Right lobe of liver (tissue), 6 donors: ENCODE results near the gene DCC. TPM values are rescaled to one million over a fixed set of nuclear protein-coding genes. Genes with fewer than 3 reads are reported as not detected.

Experiments used
- ATAC-seq, 4 donors: fragments of 200-7000 bp; cut with Tn5 transposase; one replicate each; pipeline ENCODE4 v1.9.1; 2020; ENCODE audit warnings: mild to moderate bottlenecking in 4 of 4, moderate library complexity in 4 of 4
- DNase-seq, 3 donors: peaks; one replicate each; pipeline ENCODE4 v3.0.0-alpha.2; 2020
- H3K27ac ChIP-seq, 3 donors: fragments of 200-600 bp; one replicate each; pipeline ENCODE4 v1.8.0; 2022
- H3K27me3 ChIP-seq, 2 donors: fragments of 200-600 bp; one replicate each; pipeline ENCODE4 v1.8.0; 2022
- H3K36me3 ChIP-seq, 4 donors: fragments of 200-600 bp; sonication (generic) in 1 of 4; one replicate each; pipeline versions ENCODE4 v1.5.1 to v1.8.0; 2017 to 2022; ENCODE audit warnings: control low read depth in 1 of 4
- H3K4me1 ChIP-seq, 4 donors: fragments of 200-600 bp; sonication (generic) in 1 of 4; one replicate each; pipeline versions ENCODE4 v1.5.1 to v1.8.0; 2017 to 2022; ENCODE audit warnings: control low read depth in 1 of 4
- H3K4me3 ChIP-seq, 3 donors: fragments of 200-600 bp; one replicate each; pipeline ENCODE4 v1.8.0; 2022
- H3K9me3 ChIP-seq, 4 donors: fragments of 200-600 bp; sonication (generic) in 1 of 4; one replicate each; pipeline versions ENCODE4 v1.5.1 to v1.8.0; 2017 to 2022; ENCODE audit warnings: control low read depth in 1 of 4
- POLR2A ChIP-seq: fragments of 450-650 bp; IDR thresholded peaks from one replicate; pipeline ENCODE4 v1.6.1; 2017; ENCODE audit warnings: antibody characterized with exemption, mild to moderate bottlenecking
- WGBS: methylation state at CpG from one replicate; pipeline ENCODE4 v1.1.6; 2018; ENCODE audit warnings: low coverage, low lambda C conversion rate; ENCODE audit not compliant: insufficient coverage; ENCODE audit errors: missing lambda C conversion rate; 5-methylcytosine and 5-hydroxymethylcytosine counted together
- intact Hi-C, 2 donors: fragments of 100-400 bp; cut with DNase I; formaldehyde crosslinking; loops; one replicate each; pipeline versions ENCODE4 v1.11.2 to v1.14.1; 2022
- total RNA-seq, 6 experiments: library from RNA; depleted of rRNA in 2 of 6; stranded (reverse); fragments of >200 nt in 2 of 6; fragmentation: NEBNext Ultra II Directional in 3 of 6; extraction: Animal tissue kit (Norgen Biotek cat#: 25700) in 3 of 6; gene quantifications; one replicate each; pipeline versions ENCODE4 v1.1.0 to v1.2.4, GENCODE V29; 2016 to 2023
- TF ChIP-seq, protein P1 (sequence below), 4 donors: fragments of 200-600 bp in 3 of 4; fragments of 450-650 bp in 1 of 4; IDR thresholded peaks; one replicate each; pipeline versions ENCODE4 v1.5.1 to v1.8.0; 2016 to 2022; ENCODE audit warnings: antibody characterized with exemption in 4 of 4, mild to moderate bottlenecking in 2 of 4
- donor health status: DM: no; HTN: yes; CAD: no.
- donor health status: DM: no; HTN: no; CAD: no.
- donor health status: DM: no; HTN: no; CAD: no.
- donor health status: DM: no; HTN: yes; CAD: no.
- donor health status: DM: no; HTN: yes; CAD: no.

Gene DCC
- total RNA-seq, 6 experiments from 2014 or later = 0.06 TPM; not detected in 5

DNA sequence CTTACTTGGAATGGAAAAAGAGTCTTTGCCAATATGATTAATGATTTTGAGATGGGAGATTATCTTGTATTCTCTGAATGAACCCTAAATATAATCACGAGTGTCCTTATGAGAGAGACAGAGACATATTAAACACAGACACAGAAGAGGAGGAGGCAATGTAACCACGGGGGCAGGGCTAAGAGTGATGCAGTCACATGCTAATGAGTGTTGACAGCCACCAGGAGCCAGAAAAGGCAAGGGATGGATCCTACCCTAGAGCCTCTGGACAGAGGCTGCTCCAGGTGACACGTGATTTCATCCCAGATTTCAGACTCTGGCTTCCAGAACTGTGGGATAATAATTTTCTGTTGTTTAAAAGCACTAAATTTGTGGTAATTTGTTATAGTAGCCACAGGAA lies 1204.9 kb downstream of the DCC start:
- intact Hi-C loops = no loop called here
- Histone ChIP-seq H3K27ac (no peak overlapping the region), H3K4me1 (no peaks in the 10 kb centered on the region), H3K4me3 (no peak overlapping the region), H3K9me3 (no peaks in the 10 kb centered on the region), H3K36me3 (no peaks in the 10 kb centered on the region), H3K27me3 (no peaks in the 10 kb centered on the region)
- no peak for ATAC-seq
- no peak for DNase-seq
- no peak for TF ChIP-seq POLR2A
- TF ChIP-seq, protein P1, sequence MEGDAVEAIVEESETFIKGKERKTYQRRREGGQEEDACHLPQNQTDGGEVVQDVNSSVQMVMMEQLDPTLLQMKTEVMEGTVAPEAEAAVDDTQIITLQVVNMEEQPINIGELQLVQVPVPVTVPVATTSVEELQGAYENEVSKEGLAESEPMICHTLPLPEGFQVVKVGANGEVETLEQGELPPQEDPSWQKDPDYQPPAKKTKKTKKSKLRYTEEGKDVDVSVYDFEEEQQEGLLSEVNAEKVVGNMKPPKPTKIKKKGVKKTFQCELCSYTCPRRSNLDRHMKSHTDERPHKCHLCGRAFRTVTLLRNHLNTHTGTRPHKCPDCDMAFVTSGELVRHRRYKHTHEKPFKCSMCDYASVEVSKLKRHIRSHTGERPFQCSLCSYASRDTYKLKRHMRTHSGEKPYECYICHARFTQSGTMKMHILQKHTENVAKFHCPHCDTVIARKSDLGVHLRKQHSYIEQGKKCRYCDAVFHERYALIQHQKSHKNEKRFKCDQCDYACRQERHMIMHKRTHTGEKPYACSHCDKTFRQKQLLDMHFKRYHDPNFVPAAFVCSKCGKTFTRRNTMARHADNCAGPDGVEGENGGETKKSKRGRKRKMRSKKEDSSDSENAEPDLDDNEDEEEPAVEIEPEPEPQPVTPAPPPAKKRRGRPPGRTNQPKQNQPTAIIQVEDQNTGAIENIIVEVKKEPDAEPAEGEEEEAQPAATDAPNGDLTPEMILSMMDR (IDR thresholded peaks at IDR 0.05) = no peak
- WGBS = 25% methylated on average over 2 of the region's 3 CpGs

DNA sequence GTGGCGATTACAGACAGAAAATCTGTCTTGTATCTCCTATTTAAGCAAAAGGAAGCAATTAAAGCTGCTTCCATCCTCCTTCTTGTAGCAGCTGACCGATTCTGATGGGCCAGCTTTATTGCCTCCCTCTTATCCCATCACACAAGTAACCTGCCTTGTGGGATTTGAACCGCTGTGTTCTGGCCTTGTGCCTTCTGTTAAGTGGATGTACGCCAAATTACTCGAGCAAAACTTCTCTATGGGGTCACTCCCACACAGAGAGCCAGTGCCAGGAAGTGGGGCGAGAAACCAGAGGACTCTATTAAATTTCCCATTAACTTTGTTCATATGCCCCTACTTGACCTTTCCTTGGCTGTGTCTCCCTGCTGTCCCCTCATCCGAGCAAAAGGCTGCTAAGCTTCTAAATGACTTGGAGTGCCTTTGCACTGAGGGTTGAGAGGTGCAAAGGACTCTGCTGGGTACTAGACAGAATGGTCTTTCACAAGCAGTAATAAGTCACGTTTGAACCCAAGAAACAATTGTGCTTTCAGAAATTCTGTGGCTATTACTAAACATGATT lies 1212.0 kb downstream of the DCC start:
- Histone ChIP-seq H3K4me3 (no peak overlapping the region), H3K27ac (no peak overlapping the region), H3K4me1 (no peaks in the 10 kb centered on the region), H3K9me3 (no peaks in the 10 kb centered on the region), H3K27me3 (no peaks in the 10 kb centered on the region), H3K36me3 (no peaks in the 10 kb centered on the region)
- ATAC-seq (no peak), DNase-seq (no peak)
- WGBS = 38% methylated on average over 8 of the region's 8 CpGs
- TF ChIP-seq POLR2A = no peak
- TF ChIP-seq, protein P1 (IDR thresholded peaks at IDR 0.05) = no peak
- intact Hi-C loops = no loop called here

DNA sequence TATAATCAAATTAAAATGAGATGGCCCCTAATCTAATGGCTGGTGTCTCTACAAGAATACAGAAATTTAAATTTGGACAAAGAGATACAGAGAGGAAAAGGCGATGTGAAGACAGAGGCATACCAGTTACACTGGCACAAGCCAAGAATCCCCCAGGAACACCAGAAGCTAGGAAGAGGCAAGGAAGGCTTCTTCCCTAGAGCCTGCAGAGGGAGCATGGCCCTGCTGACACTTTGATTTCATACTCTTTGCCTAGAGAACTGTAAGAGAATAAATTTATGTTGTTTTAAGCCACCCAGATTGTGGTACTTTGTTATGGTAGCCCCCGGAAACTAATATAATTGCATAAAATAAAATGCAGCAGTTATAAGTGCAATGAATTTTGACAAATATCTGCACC lies 1213.0 kb downstream of the DCC start:
- no peak for DNase-seq
- H3K27me3 ChIP-seq = no peaks in the 10 kb centered on the region
- no peak for ATAC-seq
- H3K4me1 ChIP-seq = no peaks in the 10 kb centered on the region
- H3K36me3 ChIP-seq = no peaks in the 10 kb centered on the region
- no peak overlapping the region for H3K27ac ChIP-seq
- no peak overlapping the region for H3K4me3 ChIP-seq
- TF ChIP-seq, protein P1 (IDR thresholded peaks at IDR 0.05) = no peak
- no peak for TF ChIP-seq POLR2A
- H3K9me3 ChIP-seq = no peaks in the 10 kb centered on the region
- 67% methylated on average over 2 of the region's 2 CpGs for WGBS
- intact Hi-C loops = no loop called here

DNA sequence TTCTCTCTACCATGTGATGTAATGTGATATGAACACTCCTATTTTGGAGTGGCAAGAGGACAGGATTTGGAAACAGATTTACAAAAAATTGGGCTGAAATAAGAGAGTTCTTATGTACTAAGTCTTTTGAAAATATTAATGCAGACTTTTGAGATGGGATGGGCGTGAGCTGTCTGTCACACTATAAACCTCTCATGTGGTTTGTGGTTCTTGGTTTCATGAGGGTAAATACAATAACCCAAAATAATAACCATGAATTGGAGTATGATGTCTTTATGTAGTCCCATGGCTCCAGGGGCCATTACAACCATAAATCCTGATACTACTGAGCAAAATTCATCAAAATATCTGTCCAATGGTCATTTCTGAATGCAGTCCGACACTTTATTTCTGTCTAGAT lies 1216.5 kb downstream of the DCC start:
- Histone ChIP-seq H3K36me3 (no peaks in the 10 kb centered on the region), H3K27ac (no peak overlapping the region), H3K9me3 (no peaks in the 10 kb centered on the region), H3K4me3 (no peak overlapping the region), H3K4me1 (no peaks in the 10 kb centered on the region), H3K27me3 (no peaks in the 10 kb centered on the region)
- no peak for TF ChIP-seq POLR2A
- TF ChIP-seq, protein P1 (IDR thresholded peaks at IDR 0.05) = no peak
- DNase-seq (no peak), ATAC-seq (no peak)
- intact Hi-C loops = no loop called here
- WGBS = 45% methylated on average over 2 of the region's 2 CpGs

DNA sequence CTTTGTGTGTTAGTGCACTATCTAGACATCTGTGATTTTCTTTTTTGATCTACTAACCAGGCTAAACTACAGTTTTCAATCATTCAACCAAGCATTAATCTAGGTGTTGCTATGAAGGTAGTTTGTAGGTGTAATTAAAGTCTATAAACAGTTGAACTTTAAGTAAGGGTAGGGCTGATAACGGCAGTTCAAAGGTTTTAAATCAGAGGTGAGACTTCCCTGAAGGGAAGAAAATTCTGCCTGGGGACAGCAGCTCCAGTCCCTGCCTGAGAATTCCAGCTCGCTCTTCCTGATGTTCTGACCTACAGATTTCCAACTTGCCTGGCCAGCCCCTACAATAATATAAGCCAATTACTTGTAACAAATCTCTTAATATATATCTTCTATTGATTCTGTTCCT lies 1220.5 kb downstream of the DCC start:
- Histone ChIP-seq H3K9me3 (no peaks in the 10 kb centered on the region), H3K27ac (no peak overlapping the region), H3K36me3 (no peaks in the 10 kb centered on the region), H3K4me3 (no peak overlapping the region), H3K27me3 (no peaks in the 10 kb centered on the region), H3K4me1 (no peaks in the 10 kb centered on the region)
- 63% methylated on average over 2 of the region's 2 CpGs for WGBS
- no peak for ATAC-seq
- intact Hi-C loops = no loop called here
- TF ChIP-seq, protein P1 (IDR thresholded peaks at IDR 0.05) = no peak
- no peak for TF ChIP-seq POLR2A
- no peak for DNase-seq
